K562 (cell line): ENCODE data around the gene TAF5. TPM values are rescaled to one million over a fixed set of nuclear protein-coding genes. Genes with fewer than 3 reads are reported as not detected.

Experiments used
- ATAC-seq: fragments of 200-7000 bp; cut with Tn5 transposase; 3 replicates; pipeline ENCODE4 v1.9.1; 2020; ENCODE audit warnings: moderate library complexity
- BruUV-seq: library from RNA; stranded (reverse); fragments of 400-500 nt; replicated peaks from 2 replicates; lab custom pipeline; 2021; lab: Mats Ljungman, UMichigan
- CTCF ChIA-PET: fragments of 300-600 bp; formaldehyde crosslinking; extraction: SDS; loops from one replicate; lab custom pipeline; 2021; ENCODE audit warnings: low intra/inter-chr PET ratio; lab: Yijun Ruan, JAX
- POLR2A ChIA-PET: fragments of 300-600, 350-650 bp; sonication (Branson Sonifier 250); formaldehyde crosslinking; extraction: SDS; loops from one replicate; lab custom pipeline; 2021; ENCODE audit warnings: antibody characterized with exemption, inconsistent platforms; lab: Yijun Ruan, JAX
- DNase-seq, 4 experiments: peaks; one replicate each; pipeline versions ENCODE4 v3.0.0 to v3.0.0-alpha.2; 2011 to 2018; ENCODE audit warnings: low spot score in 3 of 4, mixed read lengths in 3 of 4; ENCODE audit errors: extremely low read depth in 1 of 4
- FAIRE-seq: peaks from 2 replicates; lab custom pipeline; 2011; peaks lifted over from hg19 to GRCh38; lab: Jason Lieb, UNC
- H2AFZ ChIP-seq: 2 replicates; pipeline ENCODE4 v1.6.0; 2011; ENCODE audit warnings: low read depth, low read length, control low read depth, inconsistent platforms
- H3K27ac ChIP-seq: fragments of 200-600 bp; 3 replicates; pipeline ENCODE4 v1.8.0; 2011; ENCODE audit warnings: low read depth, mild to moderate bottlenecking, control low read depth, inconsistent platforms, low read length, moderate library complexity, mixed read lengths; ENCODE audit errors: extremely low read depth
- H3K27me3 ChIP-seq, 2 experiments: fragments of 300-600 bp in 1 of 2; 2 replicates in 1 of 2; 3 replicates in 1 of 2; pipeline versions ENCODE4 v1.6.0 to v1.8.0; 2011; ENCODE audit warnings: inconsistent platforms in 2 of 2, low read length in 2 of 2, mild to moderate bottlenecking in 1 of 2, mixed read lengths in 1 of 2, moderate library complexity in 1 of 2; ENCODE audit not compliant: control insufficient read depth in 2 of 2, insufficient read depth in 2 of 2
- H3K36me3 ChIP-seq: fragments of 300-600 bp; 3 replicates; pipeline ENCODE4 v1.8.0; 2011; ENCODE audit warnings: mild to moderate bottlenecking, low read length, inconsistent platforms; ENCODE audit not compliant: control insufficient read depth, insufficient read depth
- H3K4me1 ChIP-seq, 2 experiments: fragments of 200-600 bp in 1 of 2; replicated peaks in 1 of 2; 2 replicates in 1 of 2; 3 replicates in 1 of 2; pipeline versions ENCODE4 v1.5.1 to v1.8.0; 2011; ENCODE audit warnings: inconsistent platforms in 2 of 2, low read length in 2 of 2, mild to moderate bottlenecking in 1 of 2, mixed read lengths in 1 of 2, moderate library complexity in 1 of 2; ENCODE audit not compliant: control insufficient read depth in 2 of 2, insufficient read depth in 2 of 2
- H3K4me2 ChIP-seq: 2 replicates; pipeline ENCODE4 v1.6.1; 2011; ENCODE audit warnings: low read length, control low read depth, inconsistent platforms, mixed read lengths; ENCODE audit not compliant: insufficient read depth
- H3K4me3 ChIP-seq: fragments of 200-600 bp; sonication (generic), shearing (Covaris generic); 2 replicates; pipeline ENCODE4 v1.5.1; 2016; ENCODE audit warnings: control low read depth, inconsistent platforms
- H3K79me2 ChIP-seq: fragments of 200-600 bp; 3 replicates; pipeline ENCODE4 v1.8.0; 2011; ENCODE audit warnings: low read length, inconsistent platforms; ENCODE audit not compliant: control insufficient read depth, insufficient read depth
- H3K9ac ChIP-seq, 2 experiments: 2 replicates each; pipeline versions ENCODE4 v1.6.0 to v1.6.1; 2011; ENCODE audit warnings: low read depth in 2 of 2, low read length in 2 of 2, control low read depth in 1 of 2, inconsistent platforms in 1 of 2, mild to moderate bottlenecking in 1 of 2, mixed read lengths in 1 of 2; ENCODE audit not compliant: insufficient read depth in 1 of 2
- H3K9me1 ChIP-seq: one replicate; pipeline ENCODE4 v1.6.0; 2011; ENCODE audit warnings: inconsistent platforms, mild to moderate bottlenecking, low read length, moderate library complexity; ENCODE audit not compliant: control insufficient read depth, insufficient read depth
- H3K9me3 ChIP-seq: replicated peaks from 2 replicates; pipeline ENCODE4 v1.5.1; 2011; ENCODE audit warnings: low read depth, low read length, inconsistent platforms; ENCODE audit not compliant: control insufficient read depth, insufficient read depth
- H4K20me1 ChIP-seq: replicated peaks from 2 replicates; pipeline ENCODE4 v1.6.1; 2011; ENCODE audit warnings: low read length, inconsistent platforms, mixed read lengths; ENCODE audit not compliant: control insufficient read depth, insufficient read depth
- EP400 ChIP-seq: fragments of 450-650 bp; IDR thresholded peaks from 2 replicates; pipeline ENCODE4 v1.6.1; 2017; ENCODE audit warnings: antibody characterized with exemption, mild to moderate bottlenecking, moderate library complexity
- FOS ChIP-seq: IDR thresholded peaks from 3 replicates; pipeline ENCODE4 v1.6.1; 2011; ENCODE audit not compliant: insufficient read length; ENCODE audit errors: extremely low read depth
- FOXA3 ChIP-seq, 2 experiments: fragments of 450-650 bp in 1 of 2; sonication (generic) in 1 of 2; formaldehyde crosslinking; IDR thresholded peaks in 1 of 2; conservative IDR thresholded peaks in 1 of 2; 2 replicates each; pipeline versions ENCODE4 v1.4.0 to v1.8.0; 2020 to 2022; ENCODE audit warnings: mild to moderate bottlenecking in 2 of 2, missing genetic modification reagents in 1 of 2
- LCOR ChIP-seq: sonication (generic); formaldehyde crosslinking; IDR thresholded peaks from 2 replicates; pipeline ENCODE4 v1.8.0; 2022; ENCODE audit warnings: mild to moderate bottlenecking, missing genetic modification reagents
- MXI1 ChIP-seq: IDR thresholded peaks from 2 replicates; pipeline ENCODE4 v1.6.1; 2011; ENCODE audit warnings: low read depth, mild to moderate bottlenecking, improper control_type of control experiment, low read length
- NR0B1 ChIP-seq: fragments of 450-650 bp; IDR thresholded peaks from one replicate; pipeline ENCODE4 v1.6.1; 2018; ENCODE audit warnings: mild to moderate bottlenecking, moderate library complexity; ENCODE audit not compliant: partially characterized antibody
- SRF ChIP-seq, 2 experiments: fragments of 250-450, 450-650 bp in 1 of 2; sonication (Bioruptor Pico) in 1 of 2; sonication (generic) in 1 of 2; formaldehyde crosslinking; IDR thresholded peaks; 2 replicates each; pipeline versions ENCODE4 v1.5.0 to v1.5.1; 2020 to 2022; ENCODE audit warnings: mild to moderate bottlenecking in 1 of 2, missing genetic modification reagents in 1 of 2
- TRIM24 ChIP-seq, 2 experiments: fragments of 450-650 bp; IDR thresholded peaks; 2 replicates each; pipeline ENCODE4 v1.6.1; 2016
- ZBTB11 ChIP-seq, 3 experiments: fragments of 200-800 bp in 1 of 3; fragments of 250-450 bp in 1 of 3; fragments of 450-650 bp in 1 of 3; sonication (Bioruptor Pico) in 1 of 3; sonication (Bioruptor generic) in 1 of 3; formaldehyde crosslinking in 1 of 3; IDR thresholded peaks; 2 replicates each; pipeline versions ENCODE4 v1.6.1 to v1.8.0; 2016 to 2022; ENCODE audit warnings: mild to moderate bottlenecking in 2 of 3, missing genetic modification characterization in 2 of 3, missing compliant biosample characterization in 1 of 3, moderate library complexity in 1 of 3
- WGBS: fragments of 100-300 bp; shearing (Covaris generic); methylation state at CpG from one replicate; pipeline ENCODE4 v1.1.6; 2016; ENCODE audit warnings: low coverage, mixed read lengths; ENCODE audit not compliant: insufficient coverage; ENCODE audit errors: missing lambda C conversion rate; 5-methylcytosine and 5-hydroxymethylcytosine counted together
- in situ Hi-C: fragments of 300-500 bp; cut with MboI; formaldehyde crosslinking; loops from 4 replicates; pipeline ENCODE4 v1.15.0; 2018; ENCODE audit warnings: inconsistent platforms, mixed read lengths
- intact Hi-C: fragments of 100-400 bp; cut with micrococcal nuclease; formaldehyde crosslinking; loops from 2 replicates; pipeline ENCODE4 v1.14.2; 2022
- polyA plus RNA-seq, 8 experiments: library from polyadenylated mRNA; depleted of rRNA in 4 of 8; stranded (reverse) in 5 of 8; unstranded in 3 of 8; fragments of >200 nt; fragmentation: Nextera tagmentation in 2 of 8; fragmentation: Illumina TruSeq in 1 of 8; extraction: Ambion mirVana in 2 of 8; extraction: Trizol in 1 of 8; gene quantifications; 2 replicates each; pipeline versions ENCODE4 v1.2.1 to v1.2.3, GENCODE V29; 2011 to 2014; ENCODE audit warnings: inconsistent platforms in 1 of 8, missing spikeins in 1 of 8
- total RNA-seq, 7 experiments: library from RNA; depleted of rRNA in 6 of 7; stranded (reverse); fragments of >200 nt in 6 of 7; fragmentation: Illumina TruSeq in 2 of 7; extraction: Trizol in 2 of 7; gene quantifications; 2 replicates each; pipeline versions ENCODE4 v1.2.1 to v1.2.3, GENCODE V29; 2011 to 2021; ENCODE audit warnings: low replicate concordance in 1 of 7
- TF ChIP-seq, protein P1 (sequence below): fragments of 150-350 bp; IDR thresholded peaks from 2 replicates; pipeline ENCODE4 v1.6.1; 2014; ENCODE audit warnings: low read depth, mild to moderate bottlenecking, low read length, borderline replicate concordance

Gene TAF5
- total and polyA plus RNA-seq, 9 of the 15 experiments (the other 6 are each of a cell fraction or from before 2014, with no cell fraction given) = 4.2 to 11.9 (median 9.3) TPM

DNA sequence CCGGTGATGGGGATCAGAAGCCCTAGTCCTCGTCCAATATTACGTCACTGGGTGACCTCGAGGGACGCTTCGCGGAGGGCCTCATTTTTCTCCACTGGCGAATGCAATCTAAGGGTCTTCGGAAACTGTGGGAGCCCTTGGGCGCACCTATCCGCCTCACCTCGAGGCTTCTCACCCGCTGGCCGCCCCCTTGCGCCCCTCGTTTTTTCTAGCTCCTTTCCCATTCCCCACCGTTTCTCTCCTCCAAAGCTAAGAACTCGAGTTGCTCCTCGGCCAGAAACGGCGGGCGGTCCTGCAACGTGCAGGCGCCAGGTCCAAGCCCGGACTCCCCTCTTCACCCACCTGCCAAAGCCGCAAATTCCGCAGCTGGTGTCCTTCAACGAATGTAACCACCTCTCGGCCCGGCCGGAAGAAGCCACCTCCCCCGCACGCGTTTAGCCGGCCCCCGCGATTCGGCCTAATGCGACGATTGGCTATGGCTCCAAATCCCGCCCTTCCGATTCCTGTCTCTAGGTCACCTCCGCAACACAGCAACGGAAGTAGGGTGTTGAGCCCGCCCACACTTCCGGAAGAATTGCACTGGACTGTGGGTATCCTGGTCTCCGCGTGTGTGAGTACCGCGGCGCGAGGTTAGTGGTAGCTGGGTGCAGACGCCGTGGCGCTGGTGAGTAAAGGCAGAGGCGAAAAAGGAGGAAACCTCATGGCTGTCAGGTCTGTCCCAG lies 28.5 kb downstream of the TAF5 start, which contains the start of the genes ATP5MK and PDCD11:
ATP5MK (minus strand) TSS at position 409 of the 722 bp plus-strand sequence. CDS start 4,018 bp downstream, outside the sequence.
PDCD11 (plus strand) TSS at position 560 of the 722 bp plus-strand sequence. CDS start 1,801 bp downstream, outside the sequence.
- intact Hi-C loops (loop anchor here (5.0 kb wide), 1 partner anchor 44 kb away; the partner anchor contains the start of gene PCGF6), in situ Hi-C loops (no loop called here)
- peaks cover 84% of the 10 kb centered on the region for H3K79me2 ChIP-seq
- H3K27me3 ChIP-seq = no peaks in the 10 kb centered on the region
- peak within 1 kb of the TSS; percentile 81 for H3K27ac ChIP-seq
- under 1% methylated on average over 44 of the region's 56 CpGs for WGBS
- H3K9me3 ChIP-seq = no peaks in the 10 kb centered on the region
- peak within 1 kb of the TSS; percentile 85 to 94 for H3K9ac ChIP-seq
- peaks cover 10 to 15% of the 10 kb centered on the region in 2 experiments; a peak in 4 of 5 replicates for H3K4me1 ChIP-seq
- peak within 1 kb of the TSS; percentile 92 for H3K4me2 ChIP-seq
- ChIA-PET CTCF (no interaction called here), POLR2A (interaction anchor here (0.6 to 2.0 kb wide), 4 partner anchors 28 to 132 kb away, joined by 3 to 6 read pairs (median 4); partner anchors contain the start of gene TAF5)
- ATAC-seq (peak; percentile 97), FAIRE-seq (peak; percentile 97), DNase-seq (peak; percentile 86 to 98 (median 90))
- H4K20me1 ChIP-seq = 0 out of 2 replicates have a peak, but pooled peaks cover 4% of the 10 kb centered on the region
- H3K36me3 ChIP-seq = peaks cover 70% of the 10 kb centered on the region
- peak within 1 kb of the TSS; percentile 63 for H2AFZ ChIP-seq
- peak within 1 kb of the TSS; percentile 74 for H3K4me3 ChIP-seq
- peaks cover 5% of the 10 kb centered on the region for H3K9me1 ChIP-seq
- BruUV-seq = TSS peak; percentile 86
- TF ChIP-seq, protein P1, sequence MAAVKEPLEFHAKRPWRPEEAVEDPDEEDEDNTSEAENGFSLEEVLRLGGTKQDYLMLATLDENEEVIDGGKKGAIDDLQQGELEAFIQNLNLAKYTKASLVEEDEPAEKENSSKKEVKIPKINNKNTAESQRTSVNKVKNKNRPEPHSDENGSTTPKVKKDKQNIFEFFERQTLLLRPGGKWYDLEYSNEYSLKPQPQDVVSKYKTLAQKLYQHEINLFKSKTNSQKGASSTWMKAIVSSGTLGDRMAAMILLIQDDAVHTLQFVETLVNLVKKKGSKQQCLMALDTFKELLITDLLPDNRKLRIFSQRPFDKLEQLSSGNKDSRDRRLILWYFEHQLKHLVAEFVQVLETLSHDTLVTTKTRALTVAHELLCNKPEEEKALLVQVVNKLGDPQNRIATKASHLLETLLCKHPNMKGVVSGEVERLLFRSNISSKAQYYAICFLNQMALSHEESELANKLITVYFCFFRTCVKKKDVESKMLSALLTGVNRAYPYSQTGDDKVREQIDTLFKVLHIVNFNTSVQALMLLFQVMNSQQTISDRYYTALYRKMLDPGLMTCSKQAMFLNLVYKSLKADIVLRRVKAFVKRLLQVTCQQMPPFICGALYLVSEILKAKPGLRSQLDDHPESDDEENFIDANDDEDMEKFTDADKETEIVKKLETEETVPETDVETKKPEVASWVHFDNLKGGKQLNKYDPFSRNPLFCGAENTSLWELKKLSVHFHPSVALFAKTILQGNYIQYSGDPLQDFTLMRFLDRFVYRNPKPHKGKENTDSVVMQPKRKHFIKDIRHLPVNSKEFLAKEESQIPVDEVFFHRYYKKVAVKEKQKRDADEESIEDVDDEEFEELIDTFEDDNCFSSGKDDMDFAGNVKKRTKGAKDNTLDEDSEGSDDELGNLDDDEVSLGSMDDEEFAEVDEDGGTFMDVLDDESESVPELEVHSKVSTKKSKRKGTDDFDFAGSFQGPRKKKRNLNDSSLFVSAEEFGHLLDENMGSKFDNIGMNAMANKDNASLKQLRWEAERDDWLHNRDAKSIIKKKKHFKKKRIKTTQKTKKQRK = peak; percentile 60; the same call in 1 of the 2 replicates
- no peak for TF ChIP-seq TRIM24 (IDR thresholded peaks at IDR 0.05)
- TF ChIP-seq EP400 = peak; percentile 94
- TF ChIP-seq LCOR (CRISPR knock-in tag) = 0 out of 2 replicates have a peak, but pooled peaks have one; percentile 61
- TF ChIP-seq FOS = peak; percentile 40
- no peak for TF ChIP-seq NR0B1
- peak in 1 of 2 experiments; percentile 30; a peak in 1 of 4 replicates for TF ChIP-seq SRF (CRISPR knock-in tag; IDR thresholded peaks at IDR 0.05)
- TF ChIP-seq ZBTB11 (CRISPR knock-in tag; IDR thresholded peaks at IDR 0.05) = peak in 2 of 3 experiments; percentile 23 to 43; a peak in 2 of 6 replicates
- TF ChIP-seq FOXA3 (CRISPR knock-in tag; conservative IDR thresholded peaks at IDR 0.05 in 1 of 2, IDR thresholded peaks at IDR 0.05 in 1 of 2) = no peak
- peak; percentile 83 for TF ChIP-seq MXI1
